K562 (cell line): ENCODE measurements around the gene SLC38A1. TPM values are rescaled to one million over a fixed set of nuclear protein-coding genes. Genes with fewer than 3 reads are reported as not detected.
A peak's percentile ranks its signal among the peaks of the same experiment; 100 is the strongest.

Source experiments
- ETS2 ChIP-seq: IDR thresholded peaks from 2 replicates; pipeline ENCODE4 v1.6.1; 2016; ENCODE audit warnings: borderline replicate concordance, missing genetic modification characterization, mild to moderate bottlenecking, moderate library complexity, missing compliant biosample characterization; ENCODE audit not compliant: poor library complexity, severe bottlenecking
- GATAD2A ChIP-seq: fragments of 450-650 bp; IDR thresholded peaks from 2 replicates; pipeline ENCODE4 v1.6.1; 2017
- HNRNPH1 ChIP-seq: fragments of 200-400 bp; formaldehyde crosslinking; optimal IDR thresholded peaks from 2 replicates; pipeline ENCODE3; 2017; ENCODE audit warnings: low read depth, mild to moderate bottlenecking, low read length, moderate library complexity
- MEF2D ChIP-seq: conservative IDR thresholded peaks from 2 replicates; pipeline ENCODE4 v1.6.1; 2016; ENCODE audit warnings: low read depth, missing genetic modification characterization, missing compliant biosample characterization
- MYBL2 ChIP-seq, 2 experiments: fragments of 450-650 bp in 1 of 2; sonication (generic) in 1 of 2; formaldehyde crosslinking in 1 of 2; IDR thresholded peaks; 2 replicates each; pipeline versions ENCODE4 v1.6.1 to v1.8.1; 2017 to 2022; ENCODE audit warnings: borderline replicate concordance in 1 of 2, inconsistent platforms in 1 of 2, low read depth in 1 of 2, mild to moderate bottlenecking in 1 of 2, missing genetic modification reagents in 1 of 2, moderate library complexity in 1 of 2
- RNF2 ChIP-seq: sonication (generic); IDR thresholded peaks from 2 replicates; pipeline ENCODE4 v1.6.1; 2016
- SMC3 ChIP-seq: conservative IDR thresholded peaks from 2 replicates; pipeline ENCODE4 v1.6.1; 2011; ENCODE audit warnings: low read depth, low read length, improper control_type of control experiment; ENCODE audit not compliant: insufficient read depth
- STAT5A ChIP-seq: IDR thresholded peaks from 2 replicates; pipeline ENCODE4 v1.6.1; 2012; ENCODE audit warnings: low read length, inconsistent platforms, borderline replicate concordance
- ZNF324 ChIP-seq: fragments of 250-450 bp; sonication (Bioruptor Pico); IDR thresholded peaks from 2 replicates; pipeline ENCODE4 v1.4.0; 2020; ENCODE audit warnings: mild to moderate bottlenecking
- ZNF436 ChIP-seq: fragments of 250-450, 450-650 bp; sonication (Bioruptor Pico); formaldehyde crosslinking; IDR thresholded peaks from 2 replicates; pipeline ENCODE4 v1.7.0; 2020; ENCODE audit warnings: mild to moderate bottlenecking
- polyA plus RNA-seq, 8 experiments: library from polyadenylated mRNA; depleted of rRNA in 4 of 8; stranded (reverse) in 5 of 8; unstranded in 3 of 8; fragments of >200 nt; fragmentation: Nextera tagmentation in 2 of 8; fragmentation: Illumina TruSeq in 1 of 8; extraction: Ambion mirVana in 2 of 8; extraction: Trizol in 1 of 8; gene quantifications; 2 replicates each; pipeline versions ENCODE4 v1.2.1 to v1.2.3, GENCODE V29; 2011 to 2014; ENCODE audit warnings: inconsistent platforms in 1 of 8, missing spikeins in 1 of 8
- total RNA-seq, 7 experiments: library from RNA; depleted of rRNA in 6 of 7; stranded (reverse); fragments of >200 nt in 6 of 7; fragmentation: Illumina TruSeq in 2 of 7; extraction: Trizol in 2 of 7; gene quantifications; 2 replicates each; pipeline versions ENCODE4 v1.2.1 to v1.2.3, GENCODE V29; 2011 to 2021; ENCODE audit warnings: low replicate concordance in 1 of 7
- TF ChIP-seq, protein P1 (sequence below): fragments of 450-650 bp; IDR thresholded peaks from 2 replicates; pipeline ENCODE4 v1.6.1; 2016; ENCODE audit warnings: borderline replicate concordance
- TF ChIP-seq, protein P2 (sequence below): sonication (generic); formaldehyde crosslinking; IDR thresholded peaks from 2 replicates; pipeline ENCODE4 v1.8.0; 2023; ENCODE audit warnings: mild to moderate bottlenecking, missing genetic modification reagents
- TF ChIP-seq, protein P3 (sequence below): fragments of 450-650 bp; IDR thresholded peaks from 2 replicates; pipeline ENCODE4 v1.6.1; 2016
- TF ChIP-seq, protein P4 (sequence below), 2 experiments: fragments of 150-350 bp in 1 of 2; IDR thresholded peaks; 2 replicates each; pipeline ENCODE4 v1.6.1; 2012 to 2016; ENCODE audit warnings: low read depth in 2 of 2, low read length in 2 of 2, mild to moderate bottlenecking in 1 of 2, moderate library complexity in 1 of 2
- TF ChIP-seq, protein P5 (sequence below): fragments of 450-650 bp; formaldehyde crosslinking; IDR thresholded peaks from 2 replicates; pipeline ENCODE4 v1.4.0; 2022; ENCODE audit warnings: missing genetic modification characterization
- TF ChIP-seq, protein P6 (sequence below): fragments of 250-450 bp; sonication (Bioruptor Pico); IDR thresholded peaks from 2 replicates; pipeline ENCODE4 v1.8.0; 2021; ENCODE audit warnings: moderate library complexity, mild to moderate bottlenecking, inconsistent platforms

Gene SLC38A1
- total and polyA plus RNA-seq, 9 of the 15 experiments (the other 6 are each of a cell fraction or from before 2014, with no cell fraction given), result 51.9 to 112 (median 75.0) TPM

DNA sequence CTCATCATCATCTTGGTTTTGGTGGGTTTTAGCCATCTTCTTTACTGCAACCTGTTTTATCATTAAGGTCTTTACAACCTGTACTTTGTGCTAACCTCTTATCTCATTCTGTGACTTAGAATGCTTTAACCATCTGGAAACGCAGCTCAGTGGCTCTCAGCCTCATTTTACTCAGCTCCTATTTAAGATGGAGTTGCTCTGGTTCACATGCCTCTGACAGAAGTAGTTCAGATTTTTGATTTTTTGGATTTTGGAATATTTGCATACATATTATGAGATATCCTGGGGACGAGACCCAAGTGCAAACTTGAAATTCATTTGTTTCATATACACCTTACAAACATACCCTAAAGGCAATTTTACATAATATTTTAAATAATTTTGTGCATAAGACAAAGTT lies 10.7 kb downstream of the SLC38A1 start (continued):
- TF ChIP-seq, protein P1, sequence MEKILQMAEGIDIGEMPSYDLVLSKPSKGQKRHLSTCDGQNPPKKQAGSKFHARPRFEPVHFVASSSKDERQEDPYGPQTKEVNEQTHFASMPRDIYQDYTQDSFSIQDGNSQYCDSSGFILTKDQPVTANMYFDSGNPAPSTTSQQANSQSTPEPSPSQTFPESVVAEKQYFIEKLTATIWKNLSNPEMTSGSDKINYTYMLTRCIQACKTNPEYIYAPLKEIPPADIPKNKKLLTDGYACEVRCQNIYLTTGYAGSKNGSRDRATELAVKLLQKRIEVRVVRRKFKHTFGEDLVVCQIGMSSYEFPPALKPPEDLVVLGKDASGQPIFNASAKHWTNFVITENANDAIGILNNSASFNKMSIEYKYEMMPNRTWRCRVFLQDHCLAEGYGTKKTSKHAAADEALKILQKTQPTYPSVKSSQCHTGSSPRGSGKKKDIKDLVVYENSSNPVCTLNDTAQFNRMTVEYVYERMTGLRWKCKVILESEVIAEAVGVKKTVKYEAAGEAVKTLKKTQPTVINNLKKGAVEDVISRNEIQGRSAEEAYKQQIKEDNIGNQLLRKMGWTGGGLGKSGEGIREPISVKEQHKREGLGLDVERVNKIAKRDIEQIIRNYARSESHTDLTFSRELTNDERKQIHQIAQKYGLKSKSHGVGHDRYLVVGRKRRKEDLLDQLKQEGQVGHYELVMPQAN, result no peak
- peak; percentile 83 for TF ChIP-seq MEF2D (tag)
- TF ChIP-seq STAT5A, result no peak
- no peak for TF ChIP-seq ETS2 (tag)
- TF ChIP-seq, protein P2, sequence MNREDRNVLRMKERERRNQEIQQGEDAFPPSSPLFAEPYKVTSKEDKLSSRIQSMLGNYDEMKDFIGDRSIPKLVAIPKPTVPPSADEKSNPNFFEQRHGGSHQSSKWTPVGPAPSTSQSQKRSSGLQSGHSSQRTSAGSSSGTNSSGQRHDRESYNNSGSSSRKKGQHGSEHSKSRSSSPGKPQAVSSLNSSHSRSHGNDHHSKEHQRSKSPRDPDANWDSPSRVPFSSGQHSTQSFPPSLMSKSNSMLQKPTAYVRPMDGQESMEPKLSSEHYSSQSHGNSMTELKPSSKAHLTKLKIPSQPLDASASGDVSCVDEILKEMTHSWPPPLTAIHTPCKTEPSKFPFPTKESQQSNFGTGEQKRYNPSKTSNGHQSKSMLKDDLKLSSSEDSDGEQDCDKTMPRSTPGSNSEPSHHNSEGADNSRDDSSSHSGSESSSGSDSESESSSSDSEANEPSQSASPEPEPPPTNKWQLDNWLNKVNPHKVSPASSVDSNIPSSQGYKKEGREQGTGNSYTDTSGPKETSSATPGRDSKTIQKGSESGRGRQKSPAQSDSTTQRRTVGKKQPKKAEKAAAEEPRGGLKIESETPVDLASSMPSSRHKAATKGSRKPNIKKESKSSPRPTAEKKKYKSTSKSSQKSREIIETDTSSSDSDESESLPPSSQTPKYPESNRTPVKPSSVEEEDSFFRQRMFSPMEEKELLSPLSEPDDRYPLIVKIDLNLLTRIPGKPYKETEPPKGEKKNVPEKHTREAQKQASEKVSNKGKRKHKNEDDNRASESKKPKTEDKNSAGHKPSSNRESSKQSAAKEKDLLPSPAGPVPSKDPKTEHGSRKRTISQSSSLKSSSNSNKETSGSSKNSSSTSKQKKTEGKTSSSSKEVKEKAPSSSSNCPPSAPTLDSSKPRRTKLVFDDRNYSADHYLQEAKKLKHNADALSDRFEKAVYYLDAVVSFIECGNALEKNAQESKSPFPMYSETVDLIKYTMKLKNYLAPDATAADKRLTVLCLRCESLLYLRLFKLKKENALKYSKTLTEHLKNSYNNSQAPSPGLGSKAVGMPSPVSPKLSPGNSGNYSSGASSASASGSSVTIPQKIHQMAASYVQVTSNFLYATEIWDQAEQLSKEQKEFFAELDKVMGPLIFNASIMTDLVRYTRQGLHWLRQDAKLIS (CRISPR knock-in tag), result no peak
- TF ChIP-seq HNRNPH1, result no peak
- TF ChIP-seq GATAD2A, result no peak
- TF ChIP-seq, protein P3, sequence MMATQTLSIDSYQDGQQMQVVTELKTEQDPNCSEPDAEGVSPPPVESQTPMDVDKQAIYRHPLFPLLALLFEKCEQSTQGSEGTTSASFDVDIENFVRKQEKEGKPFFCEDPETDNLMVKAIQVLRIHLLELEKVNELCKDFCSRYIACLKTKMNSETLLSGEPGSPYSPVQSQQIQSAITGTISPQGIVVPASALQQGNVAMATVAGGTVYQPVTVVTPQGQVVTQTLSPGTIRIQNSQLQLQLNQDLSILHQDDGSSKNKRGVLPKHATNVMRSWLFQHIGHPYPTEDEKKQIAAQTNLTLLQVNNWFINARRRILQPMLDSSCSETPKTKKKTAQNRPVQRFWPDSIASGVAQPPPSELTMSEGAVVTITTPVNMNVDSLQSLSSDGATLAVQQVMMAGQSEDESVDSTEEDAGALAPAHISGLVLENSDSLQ, result no peak
- no peak for TF ChIP-seq SMC3
- TF ChIP-seq, protein P4, sequence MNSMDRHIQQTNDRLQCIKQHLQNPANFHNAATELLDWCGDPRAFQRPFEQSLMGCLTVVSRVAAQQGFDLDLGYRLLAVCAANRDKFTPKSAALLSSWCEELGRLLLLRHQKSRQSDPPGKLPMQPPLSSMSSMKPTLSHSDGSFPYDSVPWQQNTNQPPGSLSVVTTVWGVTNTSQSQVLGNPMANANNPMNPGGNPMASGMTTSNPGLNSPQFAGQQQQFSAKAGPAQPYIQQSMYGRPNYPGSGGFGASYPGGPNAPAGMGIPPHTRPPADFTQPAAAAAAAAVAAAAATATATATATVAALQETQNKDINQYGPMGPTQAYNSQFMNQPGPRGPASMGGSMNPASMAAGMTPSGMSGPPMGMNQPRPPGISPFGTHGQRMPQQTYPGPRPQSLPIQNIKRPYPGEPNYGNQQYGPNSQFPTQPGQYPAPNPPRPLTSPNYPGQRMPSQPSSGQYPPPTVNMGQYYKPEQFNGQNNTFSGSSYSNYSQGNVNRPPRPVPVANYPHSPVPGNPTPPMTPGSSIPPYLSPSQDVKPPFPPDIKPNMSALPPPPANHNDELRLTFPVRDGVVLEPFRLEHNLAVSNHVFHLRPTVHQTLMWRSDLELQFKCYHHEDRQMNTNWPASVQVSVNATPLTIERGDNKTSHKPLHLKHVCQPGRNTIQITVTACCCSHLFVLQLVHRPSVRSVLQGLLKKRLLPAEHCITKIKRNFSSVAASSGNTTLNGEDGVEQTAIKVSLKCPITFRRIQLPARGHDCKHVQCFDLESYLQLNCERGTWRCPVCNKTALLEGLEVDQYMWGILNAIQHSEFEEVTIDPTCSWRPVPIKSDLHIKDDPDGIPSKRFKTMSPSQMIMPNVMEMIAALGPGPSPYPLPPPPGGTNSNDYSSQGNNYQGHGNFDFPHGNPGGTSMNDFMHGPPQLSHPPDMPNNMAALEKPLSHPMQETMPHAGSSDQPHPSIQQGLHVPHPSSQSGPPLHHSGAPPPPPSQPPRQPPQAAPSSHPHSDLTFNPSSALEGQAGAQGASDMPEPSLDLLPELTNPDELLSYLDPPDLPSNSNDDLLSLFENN (IDR thresholded peaks at IDR 0.05; ENCODE audit: low read depth in 2 of 2, low read length in 2 of 2), result no peak
- peak; percentile 44; the same call in 1 of the 2 replicates for TF ChIP-seq ZNF324 (CRISPR knock-in tag)
- no peak for TF ChIP-seq MYBL2 (IDR thresholded peaks at IDR 0.05; ENCODE audit: low read depth)
- TF ChIP-seq MYBL2 (CRISPR knock-in tag; IDR thresholded peaks at IDR 0.05; ENCODE audit: borderline replicate concordance), result no peak
- TF ChIP-seq, protein P5, sequence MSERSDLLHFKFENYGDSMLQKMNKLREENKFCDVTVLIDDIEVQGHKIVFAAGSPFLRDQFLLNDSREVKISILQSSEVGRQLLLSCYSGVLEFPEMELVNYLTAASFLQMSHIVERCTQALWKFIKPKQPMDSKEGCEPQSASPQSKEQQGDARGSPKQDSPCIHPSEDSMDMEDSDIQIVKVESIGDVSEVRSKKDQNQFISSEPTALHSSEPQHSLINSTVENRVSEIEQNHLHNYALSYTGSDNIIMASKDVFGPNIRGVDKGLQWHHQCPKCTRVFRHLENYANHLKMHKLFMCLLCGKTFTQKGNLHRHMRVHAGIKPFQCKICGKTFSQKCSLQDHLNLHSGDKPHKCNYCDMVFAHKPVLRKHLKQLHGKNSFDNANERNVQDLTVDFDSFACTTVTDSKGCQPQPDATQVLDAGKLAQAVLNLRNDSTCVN (CRISPR knock-in tag), result peak; percentile 54; the same call in 1 of the 2 replicates
- TF ChIP-seq ZNF436, result no peak
- TF ChIP-seq, protein P6, sequence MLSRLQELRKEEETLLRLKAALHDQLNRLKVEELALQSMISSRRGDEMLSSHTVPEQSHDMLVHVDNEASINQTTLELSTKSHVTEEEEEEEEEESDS (CRISPR knock-in tag), result no peak
- no peak for TF ChIP-seq RNF2
